HUDEP-2 (cell line): Measurements from ENCODE around the gene METAP1D.

Experiments
- DNase-seq, 76 experiments: peaks; one replicate each; lab custom pipeline; 2025; ENCODE audit not compliant: unreplicated experiment in 76 of 76; lab: John Stamatoyannopoulos, UW

METAP1D gene

GRCh38 chr2:172089633-172090032, 89.9 kb downstream of the METAP1D start:
- DNase-seq: no peak

- no peak for DNase-seq
These were observed 90.5 kb downstream of the METAP1D start for GRCh38 chr2:172090044-172090961.

- DNase-seq: no peak
These were observed 91.4 kb downstream of the METAP1D start for GRCh38 chr2:172091000-172091641.

- no peak for DNase-seq
These were observed 92.2 kb downstream of the METAP1D start for GRCh38 chr2:172091761-172092566.

GRCh38 chr2:172092716-172093415, 93.1 kb downstream of the METAP1D start:
- DNase-seq: no peak

- DNase-seq: no peak
These were observed 93.9 kb downstream of the METAP1D start for GRCh38 chr2:172093416-172094293.

GRCh38 chr2:172094294-172095145, 94.8 kb downstream of the METAP1D start:
- no peak for DNase-seq

- DNase-seq: peak in 6 of 76 experiments; percentile 2 to 25 (median 14)
These were observed 95.6 kb downstream of the METAP1D start for GRCh38 chr2:172095146-172095904.

GRCh38 chr2:172095905-172096625, 96.3 kb downstream of the METAP1D start:
- no peak for DNase-seq

- DNase-seq: no peak
These were observed 97.1 kb downstream of the METAP1D start for GRCh38 chr2:172096626-172097547.

- peak in 74 of 76 experiments; percentile 14 to 88 (median 72) for DNase-seq
These were observed 97.9 kb downstream of the METAP1D start for GRCh38 chr2:172097557-172098131.

- no peak for DNase-seq
These were observed 98.5 kb downstream of the METAP1D start for GRCh38 chr2:172098287-172098649.

GRCh38 chr2:172098650-172099471, 99.1 kb downstream of the METAP1D start:
- peak in 18 of 76 experiments; percentile 7 to 50 (median 24) for DNase-seq

- DNase-seq: no peak
These were observed 99.8 kb downstream of the METAP1D start for GRCh38 chr2:172099472-172100079.
